HL-60 (cell line): Measurements from ENCODE around the gene ITIH3.

Source experiments
- TF ChIP-seq, protein P1 (sequence below): IDR thresholded peaks from one replicate; pipeline ENCODE4 v1.5.1; 2011; ENCODE audit warnings: low read length, control low read depth, inconsistent platforms; ENCODE audit not compliant: insufficient read depth
- TF ChIP-seq, protein P2 (sequence below): IDR thresholded peaks from 2 replicates; pipeline ENCODE4 v1.6.1; 2012; ENCODE audit warnings: low read depth; ENCODE audit not compliant: insufficient replicate concordance

DNA sequence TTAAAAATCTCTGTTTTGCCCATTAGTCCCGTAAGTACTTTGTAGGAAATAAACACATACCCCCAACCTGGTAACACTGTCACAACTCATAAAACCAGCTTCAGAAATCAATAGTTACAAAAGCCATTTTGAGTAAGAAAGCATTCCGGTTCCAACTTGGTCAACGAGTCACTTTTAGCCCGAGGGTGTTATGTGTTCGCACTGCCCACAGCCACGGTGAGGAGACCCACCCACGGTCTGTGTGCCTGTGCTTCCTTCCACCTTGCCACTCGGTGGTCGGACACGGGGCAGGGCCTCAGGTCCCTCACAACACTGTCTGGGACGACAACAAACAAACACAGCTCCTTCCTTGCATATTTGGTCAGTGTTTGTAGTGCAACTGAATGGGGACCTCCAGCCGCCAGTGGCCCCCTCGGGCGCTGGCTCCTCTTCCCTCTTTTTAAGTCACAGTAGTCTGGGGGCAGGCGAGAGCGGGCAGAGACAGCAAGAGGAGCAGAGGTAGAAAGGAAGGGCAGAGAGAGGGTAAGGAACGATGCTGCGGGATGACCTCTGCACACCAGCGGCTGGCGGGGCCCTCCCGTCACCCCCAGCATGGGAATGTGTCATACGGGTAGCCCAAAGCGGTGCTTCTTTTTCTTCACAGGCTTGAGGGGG is 45.4 kb downstream of the ITIH3 start:
- TF ChIP-seq, protein P1, sequence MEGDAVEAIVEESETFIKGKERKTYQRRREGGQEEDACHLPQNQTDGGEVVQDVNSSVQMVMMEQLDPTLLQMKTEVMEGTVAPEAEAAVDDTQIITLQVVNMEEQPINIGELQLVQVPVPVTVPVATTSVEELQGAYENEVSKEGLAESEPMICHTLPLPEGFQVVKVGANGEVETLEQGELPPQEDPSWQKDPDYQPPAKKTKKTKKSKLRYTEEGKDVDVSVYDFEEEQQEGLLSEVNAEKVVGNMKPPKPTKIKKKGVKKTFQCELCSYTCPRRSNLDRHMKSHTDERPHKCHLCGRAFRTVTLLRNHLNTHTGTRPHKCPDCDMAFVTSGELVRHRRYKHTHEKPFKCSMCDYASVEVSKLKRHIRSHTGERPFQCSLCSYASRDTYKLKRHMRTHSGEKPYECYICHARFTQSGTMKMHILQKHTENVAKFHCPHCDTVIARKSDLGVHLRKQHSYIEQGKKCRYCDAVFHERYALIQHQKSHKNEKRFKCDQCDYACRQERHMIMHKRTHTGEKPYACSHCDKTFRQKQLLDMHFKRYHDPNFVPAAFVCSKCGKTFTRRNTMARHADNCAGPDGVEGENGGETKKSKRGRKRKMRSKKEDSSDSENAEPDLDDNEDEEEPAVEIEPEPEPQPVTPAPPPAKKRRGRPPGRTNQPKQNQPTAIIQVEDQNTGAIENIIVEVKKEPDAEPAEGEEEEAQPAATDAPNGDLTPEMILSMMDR, result no peak
- TF ChIP-seq, protein P2, sequence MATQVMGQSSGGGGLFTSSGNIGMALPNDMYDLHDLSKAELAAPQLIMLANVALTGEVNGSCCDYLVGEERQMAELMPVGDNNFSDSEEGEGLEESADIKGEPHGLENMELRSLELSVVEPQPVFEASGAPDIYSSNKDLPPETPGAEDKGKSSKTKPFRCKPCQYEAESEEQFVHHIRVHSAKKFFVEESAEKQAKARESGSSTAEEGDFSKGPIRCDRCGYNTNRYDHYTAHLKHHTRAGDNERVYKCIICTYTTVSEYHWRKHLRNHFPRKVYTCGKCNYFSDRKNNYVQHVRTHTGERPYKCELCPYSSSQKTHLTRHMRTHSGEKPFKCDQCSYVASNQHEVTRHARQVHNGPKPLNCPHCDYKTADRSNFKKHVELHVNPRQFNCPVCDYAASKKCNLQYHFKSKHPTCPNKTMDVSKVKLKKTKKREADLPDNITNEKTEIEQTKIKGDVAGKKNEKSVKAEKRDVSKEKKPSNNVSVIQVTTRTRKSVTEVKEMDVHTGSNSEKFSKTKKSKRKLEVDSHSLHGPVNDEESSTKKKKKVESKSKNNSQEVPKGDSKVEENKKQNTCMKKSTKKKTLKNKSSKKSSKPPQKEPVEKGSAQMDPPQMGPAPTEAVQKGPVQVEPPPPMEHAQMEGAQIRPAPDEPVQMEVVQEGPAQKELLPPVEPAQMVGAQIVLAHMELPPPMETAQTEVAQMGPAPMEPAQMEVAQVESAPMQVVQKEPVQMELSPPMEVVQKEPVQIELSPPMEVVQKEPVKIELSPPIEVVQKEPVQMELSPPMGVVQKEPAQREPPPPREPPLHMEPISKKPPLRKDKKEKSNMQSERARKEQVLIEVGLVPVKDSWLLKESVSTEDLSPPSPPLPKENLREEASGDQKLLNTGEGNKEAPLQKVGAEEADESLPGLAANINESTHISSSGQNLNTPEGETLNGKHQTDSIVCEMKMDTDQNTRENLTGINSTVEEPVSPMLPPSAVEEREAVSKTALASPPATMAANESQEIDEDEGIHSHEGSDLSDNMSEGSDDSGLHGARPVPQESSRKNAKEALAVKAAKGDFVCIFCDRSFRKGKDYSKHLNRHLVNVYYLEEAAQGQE, result no peak
